NCI-H82 treated with DMSO at 0.1 percent for 48 hours (cell line): ENCODE results near the gene MREG.
A peak's percentile ranks its signal among the peaks of the same experiment; 100 is the strongest.
"Not testable (repeated sequence)": the region's sequence is repeated elsewhere in the genome, so short reads cannot be mapped to it uniquely, and the experiment has no call there.

Experiments used
- DNase-seq: peaks from one replicate; lab custom pipeline; 2025; ENCODE audit not compliant: unreplicated experiment; lab: John Stamatoyannopoulos, UW

The MREG gene

GRCh38 chr2:216021768-216022565 is 8.6 kb upstream of the MREG start:
- DNase-seq = no peak

- no peak for DNase-seq
Observed at GRCh38 chr2:216018709-216019108, 5.4 kb upstream of the MREG start.

DNA sequence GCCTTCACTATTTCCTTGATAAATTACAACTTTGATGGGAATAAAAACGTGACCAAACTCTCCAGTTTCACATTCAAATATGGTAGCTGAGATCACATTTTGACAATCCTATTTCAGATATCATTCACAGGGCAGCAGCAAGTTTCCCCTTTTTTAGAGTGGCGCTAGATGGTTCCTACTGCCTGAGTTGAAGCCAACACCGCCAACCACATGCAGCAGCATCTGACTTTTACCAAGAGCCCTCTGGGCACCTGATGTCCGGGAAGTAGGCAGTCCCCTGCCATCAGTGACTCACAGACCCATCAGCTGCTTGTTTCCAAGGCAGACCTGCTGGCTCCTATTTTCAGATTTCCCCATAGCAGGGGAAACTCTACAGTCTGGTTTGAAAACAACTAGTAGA is 4.0 kb upstream of the MREG start:
- DNase-seq = no peak

DNA sequence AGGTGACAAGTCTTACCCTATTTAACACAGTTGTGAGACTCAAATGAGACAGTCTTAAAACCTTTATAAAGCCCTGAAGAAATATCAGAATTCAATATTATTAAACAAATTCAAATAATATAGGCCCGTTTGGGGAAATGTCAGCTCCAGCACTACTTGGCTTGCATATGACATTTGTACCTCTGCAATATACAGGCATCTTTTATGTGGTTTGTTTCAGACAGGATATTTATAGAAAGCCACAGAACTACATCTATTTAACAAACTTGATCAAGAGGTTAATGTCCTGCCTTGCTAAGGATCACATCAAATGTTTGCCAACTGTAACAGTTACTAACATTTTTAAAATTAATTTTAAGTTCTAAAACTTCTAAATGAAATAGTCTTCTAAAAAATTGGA is 3.2 kb upstream of the MREG start:
- no peak for DNase-seq

- peak; percentile 96 for DNase-seq
Observed at GRCh38 chr2:216015722-216016464, 2.5 kb upstream of the MREG start.

GRCh38 chr2:216014986-216015385 is 1.6 kb upstream of the MREG start:
- no peak for DNase-seq

- no peak for DNase-seq
Observed at GRCh38 chr2:216014006-216014405, 655 bp upstream of the MREG start.

GRCh38 chr2:216012830-216013079 is 596 bp downstream of the MREG start:
- DNase-seq = no peak

DNA sequence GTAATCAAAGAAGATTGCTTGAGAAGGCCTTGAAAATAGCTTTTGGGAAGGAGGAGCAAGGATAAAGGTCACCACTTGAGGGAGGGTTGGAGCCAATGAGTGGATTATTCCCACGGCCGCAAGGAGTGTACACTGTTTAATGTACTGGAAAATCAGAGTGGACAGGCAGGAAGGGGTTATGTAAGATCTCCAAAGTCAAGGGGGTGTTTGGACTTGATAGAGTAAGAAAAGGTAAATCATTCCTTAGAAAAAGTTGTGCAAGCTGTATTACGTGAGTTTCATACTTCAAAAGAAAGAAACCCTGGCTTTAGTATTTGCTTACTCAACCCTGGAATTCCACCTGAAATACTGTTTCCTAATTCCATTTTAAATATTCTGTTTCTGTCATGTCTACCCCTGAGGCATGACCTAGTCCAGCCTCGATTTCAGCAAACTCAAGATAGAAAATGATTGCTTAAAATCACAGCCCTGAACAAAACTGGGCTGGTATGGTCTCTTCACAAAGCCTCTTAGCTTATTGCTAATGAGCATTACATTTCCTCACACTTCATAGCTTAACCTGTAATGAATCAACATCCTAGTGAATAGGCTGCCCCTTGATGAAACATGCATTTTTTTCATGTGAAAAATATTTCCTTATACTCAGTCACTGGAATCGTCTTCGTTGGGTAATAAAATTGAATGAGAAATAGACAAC is 1.1 kb downstream of the MREG start:
- DNase-seq = peak; percentile 15

GRCh38 chr2:216009215-216009614 is 4.1 kb downstream of the MREG start:
- DNase-seq = not testable (repeated sequence)

GRCh38 chr2:216008387-216008786 is 5.0 kb downstream of the MREG start:
- DNase-seq = no peak

DNA sequence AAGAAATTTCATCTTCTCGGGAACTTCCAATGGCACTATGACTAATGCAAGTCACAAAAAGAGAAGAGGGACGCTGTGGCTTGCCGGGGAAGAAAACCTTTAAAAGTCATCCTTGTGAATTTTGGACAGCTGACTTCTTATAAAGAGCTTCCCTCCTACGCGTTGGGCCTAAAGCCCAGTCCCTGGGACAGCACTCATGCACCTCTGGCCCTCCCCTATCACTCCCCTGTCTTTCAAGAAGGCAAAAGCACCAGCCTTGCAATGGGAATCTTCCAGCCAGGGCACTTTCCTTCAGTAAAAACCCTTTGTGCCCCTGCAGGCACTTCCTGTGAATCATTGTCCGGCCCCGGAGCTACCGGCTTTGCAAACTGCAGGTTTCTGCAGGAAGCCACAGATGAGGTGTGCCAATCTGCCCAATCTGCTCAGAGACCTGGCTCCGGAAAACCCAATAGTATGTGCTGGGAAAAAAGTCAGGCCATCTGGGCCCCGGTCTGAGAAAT is 7.1 kb downstream of the MREG start:
- DNase-seq = no peak

- DNase-seq = no peak
Observed at GRCh38 chr2:216004697-216005283, 8.6 kb downstream of the MREG start.

- DNase-seq = no peak
Observed at GRCh38 chr2:216003876-216004696, 9.3 kb downstream of the MREG start.

GRCh38 chr2:216002693-216003092 is 10.7 kb downstream of the MREG start:
- no peak for DNase-seq

GRCh38 chr2:216002101-216002678 is 11.2 kb downstream of the MREG start:
- no peak for DNase-seq

GRCh38 chr2:216001216-216002100 is 11.9 kb downstream of the MREG start:
- DNase-seq = no peak

GRCh38 chr2:215998636-215999035 is 14.7 kb downstream of the MREG start:
- no peak for DNase-seq

- DNase-seq = no peak
Observed at GRCh38 chr2:215997219-215997618, 16.1 kb downstream of the MREG start.
